Keratinocyte (primary cell): Measurements from ENCODE around the gene ATPAF1.

Source experiments
- EZH2 ChIP-seq: IDR thresholded peaks from one replicate; pipeline ENCODE4 v1.6.1; 2012; ENCODE audit warnings: inconsistent platforms, mild to moderate bottlenecking, low read length, moderate library complexity
- TF ChIP-seq, protein P1 (sequence below), 3 experiments: IDR thresholded peaks in 1 of 3; conservative IDR thresholded peaks in 1 of 3; optimal IDR thresholded peaks in 1 of 3; 2 replicates in 2 of 3; 3 replicates in 1 of 3; pipeline versions ENCODE3 to v1.5.1; 2011; ENCODE audit warnings: low read length in 3 of 3, mild to moderate bottlenecking in 3 of 3, moderate library complexity in 2 of 3, control low read depth in 1 of 3, inconsistent platforms in 1 of 3; ENCODE audit not compliant: insufficient read depth in 2 of 3; ENCODE audit errors: extremely low read depth in 1 of 3

DNA sequence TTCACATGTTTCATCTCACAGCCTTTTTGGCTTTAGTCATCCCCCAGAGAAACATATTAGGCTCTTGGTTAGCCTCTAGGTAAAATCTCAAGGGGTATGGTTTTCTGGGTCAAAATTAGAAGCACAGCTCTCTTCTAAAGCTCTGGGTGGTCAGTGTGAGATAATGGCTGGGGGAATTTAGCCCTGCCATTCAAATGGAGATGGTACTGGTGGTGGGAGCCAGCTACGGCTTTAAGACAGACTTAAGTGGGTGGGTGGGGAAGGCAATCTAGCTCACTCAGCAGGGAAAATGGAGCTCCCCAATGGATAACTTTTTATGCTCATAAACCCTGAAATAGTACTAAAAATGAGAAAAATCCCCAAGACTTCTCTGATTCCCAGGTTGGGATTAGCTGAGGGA is 9.2 kb upstream of the ATPAF1 start:
- TF ChIP-seq, protein P1, sequence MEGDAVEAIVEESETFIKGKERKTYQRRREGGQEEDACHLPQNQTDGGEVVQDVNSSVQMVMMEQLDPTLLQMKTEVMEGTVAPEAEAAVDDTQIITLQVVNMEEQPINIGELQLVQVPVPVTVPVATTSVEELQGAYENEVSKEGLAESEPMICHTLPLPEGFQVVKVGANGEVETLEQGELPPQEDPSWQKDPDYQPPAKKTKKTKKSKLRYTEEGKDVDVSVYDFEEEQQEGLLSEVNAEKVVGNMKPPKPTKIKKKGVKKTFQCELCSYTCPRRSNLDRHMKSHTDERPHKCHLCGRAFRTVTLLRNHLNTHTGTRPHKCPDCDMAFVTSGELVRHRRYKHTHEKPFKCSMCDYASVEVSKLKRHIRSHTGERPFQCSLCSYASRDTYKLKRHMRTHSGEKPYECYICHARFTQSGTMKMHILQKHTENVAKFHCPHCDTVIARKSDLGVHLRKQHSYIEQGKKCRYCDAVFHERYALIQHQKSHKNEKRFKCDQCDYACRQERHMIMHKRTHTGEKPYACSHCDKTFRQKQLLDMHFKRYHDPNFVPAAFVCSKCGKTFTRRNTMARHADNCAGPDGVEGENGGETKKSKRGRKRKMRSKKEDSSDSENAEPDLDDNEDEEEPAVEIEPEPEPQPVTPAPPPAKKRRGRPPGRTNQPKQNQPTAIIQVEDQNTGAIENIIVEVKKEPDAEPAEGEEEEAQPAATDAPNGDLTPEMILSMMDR (optimal IDR thresholded peaks at IDR 0.05 in 1 of 3, IDR thresholded peaks at IDR 0.05 in 1 of 3, conservative IDR thresholded peaks at IDR 0.05 in 1 of 3; ENCODE audit: extremely low read depth in 1 of 3, insufficient read depth in 2 of 3, low read length in 3 of 3) = no peak
- no peak for TF ChIP-seq EZH2
